ENCODE results near the gene CTNNA2. TPM values are rescaled to one million over a fixed set of nuclear protein-coding genes. Genes with fewer than 3 reads are reported as not detected.

The CTNNA2 gene
- polyA plus RNA-seq, 1 of the 3 experiments (the other 2 are of a cell fraction): 0.30 TPM

- H3K27ac ChIP-seq (ENCODE audit: low read depth in 2 of 2, low read length in 1 of 2): no peak overlapping the region
- CTCF ChIA-PET: interaction anchor here (1.5 kb wide), 1 partner anchor 11 kb away, joined by 3 read pairs; no protein-coding TSS in a partner anchor
- H3K9me2 ChIP-seq: no peaks in the 10 kb centered on the region
These were observed 1034.5 kb downstream of the CTNNA2 start for GRCh38 chr2:80547344-80547743.

More at GRCh38 chr2:80547344-80547743, 1034.5 kb downstream of the CTNNA2 start:
- no peak for DNase-seq
- H3K4me3 ChIP-seq (ENCODE audit: low read depth in 2 of 2, low read length in 1 of 2): no peak overlapping the region
- H4K20me1 ChIP-seq (ENCODE audit: insufficient read depth): no peaks in the 10 kb centered on the region
- H3K36me3 ChIP-seq (replicated peaks in 1 of 2; ENCODE audit: control insufficient read depth in 1 of 2, insufficient read depth in 2 of 2, low read length in 1 of 2): no peaks in the 10 kb centered on the region
- no peaks in the 10 kb centered on the region for H3K79me2 ChIP-seq (ENCODE audit: insufficient read depth)
- no peaks in the 10 kb centered on the region for H3K27me3 ChIP-seq (ENCODE audit: insufficient read depth)
- POLR2A ChIA-PET: no interaction called here
- TF ChIP-seq NRF1 (IDR thresholded peaks at IDR 0.05; ENCODE audit: low read depth, low read length) (no peak), CHD2 (IDR thresholded peaks at IDR 0.05; ENCODE audit: low read length, partially characterized antibody) (no peak), FOSL2 (IDR thresholded peaks at IDR 0.05; ENCODE audit: borderline replicate concordance, low read depth) (no peak), GATA2 (CRISPR knock-in tag; IDR thresholded peaks at IDR 0.05) (no peak), TAF1 (IDR thresholded peaks at IDR 0.05; ENCODE audit: borderline replicate concordance, low read depth, low read length) (no peak), CTCF (IDR thresholded peaks at IDR 0.05) (no peak), IRF3 (IDR thresholded peaks at IDR 0.05; ENCODE audit: low read depth, low read length) (no peak), PBX3 (IDR thresholded peaks at IDR 0.05) (no peak), FOXJ3 (CRISPR knock-in tag; IDR thresholded peaks at IDR 0.05) (no peak), EZH2phosphoT487 (IDR thresholded peaks at IDR 0.05; ENCODE audit: borderline replicate concordance, low read depth) (no peak), MAX (IDR thresholded peaks at IDR 0.05; ENCODE audit: low read depth) (no peak), RAD21 (IDR thresholded peaks at IDR 0.05; ENCODE audit: low read length) (no peak), TCF12 (IDR thresholded peaks at IDR 0.05) (no peak), FOXM1 (IDR thresholded peaks at IDR 0.05; ENCODE audit: low read depth) (no peak), ELF1 (IDR thresholded peaks at IDR 0.05) (no peak), USF2 (IDR thresholded peaks at IDR 0.05; ENCODE audit: borderline replicate concordance, low read depth, low read length) (no peak), RFX5 (IDR thresholded peaks at IDR 0.05; ENCODE audit: low read length) (no peak), USF1 (IDR thresholded peaks at IDR 0.05; ENCODE audit: borderline replicate concordance, low read depth) (no peak), MXI1 (IDR thresholded peaks at IDR 0.05; ENCODE audit: low read depth, low read length) (no peak)
- H3K4me2 ChIP-seq: no peak overlapping the region
- no peaks in the 10 kb centered on the region for H3K9me3 ChIP-seq
- H3F3A ChIP-seq (replicated peaks; ENCODE audit: insufficient read depth): no peaks in the 10 kb centered on the region
- H3K9ac ChIP-seq: no peak overlapping the region
- no peaks in the 10 kb centered on the region for H3K4me1 ChIP-seq (ENCODE audit: control insufficient read depth in 1 of 2, insufficient read depth in 2 of 2, low read depth in 1 of 2, low read length in 1 of 2)
- no peak overlapping the region for H2AFZ ChIP-seq (ENCODE audit: low read depth)

Measured in SK-N-SH (cell line).